IMR-90 (cell line): ENCODE data around the gene PLA2G2E.

Experiments
- ELK1 ChIP-seq: fragments of 150-350 bp; IDR thresholded peaks from 2 replicates; pipeline ENCODE4 v1.6.1; 2016; ENCODE audit warnings: low read depth, mild to moderate bottlenecking, low read length, moderate library complexity, borderline replicate concordance
- MAFK ChIP-seq: IDR thresholded peaks from 2 replicates; pipeline ENCODE4 v1.6.1; 2012; ENCODE audit warnings: low read depth, low read length, improper control_type of control experiment
- MAZ ChIP-seq: IDR thresholded peaks from 2 replicates; pipeline ENCODE4 v1.6.1; 2012; ENCODE audit warnings: low read depth, mild to moderate bottlenecking, low read length, improper control_type of control experiment, moderate library complexity, borderline replicate concordance
- POLR2A ChIP-seq: IDR thresholded peaks from 2 replicates; pipeline ENCODE4 v1.6.1; 2012; ENCODE audit warnings: mild to moderate bottlenecking, low read depth, low read length
- RAD21 ChIP-seq: IDR thresholded peaks from 2 replicates; pipeline ENCODE4 v1.6.1; 2012; ENCODE audit warnings: low read length, improper control_type of control experiment
- TF ChIP-seq, protein P1 (sequence below): conservative IDR thresholded peaks from 2 replicates; pipeline ENCODE4 v1.5.1; 2012; ENCODE audit warnings: mild to moderate bottlenecking, low read depth, low read length, improper control_type of control experiment

DNA sequence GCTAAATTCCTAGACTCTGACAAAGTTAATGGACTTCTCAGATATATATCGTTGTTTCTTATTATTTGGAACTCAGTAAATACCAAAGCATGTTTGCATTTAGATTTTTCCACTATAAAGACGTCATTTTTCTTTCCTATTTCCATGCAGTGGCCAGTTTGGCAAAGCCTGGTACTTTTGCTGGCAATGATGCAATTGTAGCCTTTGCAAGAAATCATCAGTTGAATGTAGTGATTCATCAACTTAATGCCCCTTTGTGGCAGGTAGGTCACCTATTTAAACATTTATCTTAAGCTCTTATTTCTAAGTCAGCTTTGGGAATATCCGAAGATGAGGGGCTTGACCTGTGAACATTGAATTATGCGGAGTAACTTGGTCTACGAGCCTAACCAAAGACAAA is 29.2 kb downstream of the PLA2G2E start:
- TF ChIP-seq POLR2A (no peak), MAFK (no peak), ELK1 (no peak), MAZ (no peak), RAD21 (no peak)
- TF ChIP-seq, protein P1, sequence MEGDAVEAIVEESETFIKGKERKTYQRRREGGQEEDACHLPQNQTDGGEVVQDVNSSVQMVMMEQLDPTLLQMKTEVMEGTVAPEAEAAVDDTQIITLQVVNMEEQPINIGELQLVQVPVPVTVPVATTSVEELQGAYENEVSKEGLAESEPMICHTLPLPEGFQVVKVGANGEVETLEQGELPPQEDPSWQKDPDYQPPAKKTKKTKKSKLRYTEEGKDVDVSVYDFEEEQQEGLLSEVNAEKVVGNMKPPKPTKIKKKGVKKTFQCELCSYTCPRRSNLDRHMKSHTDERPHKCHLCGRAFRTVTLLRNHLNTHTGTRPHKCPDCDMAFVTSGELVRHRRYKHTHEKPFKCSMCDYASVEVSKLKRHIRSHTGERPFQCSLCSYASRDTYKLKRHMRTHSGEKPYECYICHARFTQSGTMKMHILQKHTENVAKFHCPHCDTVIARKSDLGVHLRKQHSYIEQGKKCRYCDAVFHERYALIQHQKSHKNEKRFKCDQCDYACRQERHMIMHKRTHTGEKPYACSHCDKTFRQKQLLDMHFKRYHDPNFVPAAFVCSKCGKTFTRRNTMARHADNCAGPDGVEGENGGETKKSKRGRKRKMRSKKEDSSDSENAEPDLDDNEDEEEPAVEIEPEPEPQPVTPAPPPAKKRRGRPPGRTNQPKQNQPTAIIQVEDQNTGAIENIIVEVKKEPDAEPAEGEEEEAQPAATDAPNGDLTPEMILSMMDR, result no peak
